T-helper 2 cell (primary cell): Measurements from ENCODE around the gene MRPS35.
A peak's percentile ranks its signal among the peaks of the same experiment; 100 is the strongest.

Source experiments
- DNase-seq, 5 experiments: peaks; one replicate each; pipeline versions ENCODE4 v3.0.0 to v3.0.0-alpha.2; 2012 to 2022

MRPS35 gene

GRCh38 chr12:27772328-27773049 is 61.9 kb downstream of the MRPS35 start:
- DNase-seq: no peak

GRCh38 chr12:27777141-27777540 is 66.5 kb downstream of the MRPS35 start:
- no peak for DNase-seq

- DNase-seq: peak in 1 of 5 experiments; percentile 46
Observed at GRCh38 chr12:27778206-27778605, 67.6 kb downstream of the MRPS35 start.

DNA sequence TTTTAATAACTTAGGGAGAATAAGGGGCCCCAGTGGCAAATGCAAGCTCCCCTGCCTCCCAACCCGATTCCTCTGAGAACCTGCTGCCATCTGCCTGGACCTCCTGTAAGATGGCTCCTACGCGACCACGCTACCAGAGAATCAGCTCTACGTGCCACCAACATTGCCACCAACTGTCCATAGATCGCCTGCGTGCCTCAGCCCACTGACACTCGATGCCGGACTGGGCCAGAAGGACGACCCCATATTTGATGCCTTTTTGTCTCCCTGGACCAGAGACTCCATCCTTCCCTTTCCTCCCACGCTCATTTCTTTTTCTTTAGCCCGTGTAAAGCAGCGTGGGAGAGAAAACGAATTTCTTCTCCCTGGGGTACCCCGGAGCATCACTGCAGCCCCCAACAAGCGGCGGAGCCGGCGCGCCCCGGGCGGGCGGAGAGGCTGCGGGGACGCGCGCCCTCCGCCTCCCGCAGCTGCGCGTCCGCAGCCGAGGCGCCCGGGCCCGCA is 68.8 kb downstream of the MRPS35 start:
- peak in 1 of 5 experiments; percentile 31 for DNase-seq

GRCh38 chr12:27779920-27780611 is 69.4 kb downstream of the MRPS35 start, which contains the start of the genes KLHL42 and MANSC4:
TSS of gene KLHL42 (plus strand) at chr12:27780233. CDS start at chr12:27780331, 98 bp downstream.
TSS of gene MANSC4 (minus strand) at chr12:27780236. CDS start at chr12:27771276, 8,960 bp downstream.
- DNase-seq: peak; percentile 30 to 84 (median 52)

GRCh38 chr12:27780612-27781408 is 70.2 kb downstream of the MRPS35 start:
- peak in 4 of 5 experiments; percentile 8 to 52 (median 12) for DNase-seq

DNA sequence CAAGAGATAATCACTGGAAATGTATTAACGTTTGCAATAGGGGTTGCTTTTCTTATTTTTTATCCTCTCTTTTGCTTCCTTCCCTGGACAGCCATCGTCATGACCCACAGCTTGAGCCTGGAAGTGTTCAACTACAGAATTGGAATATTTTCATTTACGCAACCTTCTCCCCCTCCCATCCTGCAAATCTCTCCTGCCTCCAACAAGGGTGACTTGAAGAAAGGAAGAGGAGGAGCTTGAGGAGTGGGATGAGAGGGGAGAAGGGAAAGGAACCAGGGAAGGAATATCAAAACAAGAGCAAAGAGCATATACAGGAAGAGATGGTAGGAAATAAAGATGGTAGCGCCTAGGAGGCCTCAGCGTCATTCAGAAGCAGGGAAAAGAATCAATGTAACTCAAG is 71.0 kb downstream of the MRPS35 start:
- DNase-seq: no peak

GRCh38 chr12:27782481-27782880 is 71.8 kb downstream of the MRPS35 start:
- DNase-seq: no peak

- DNase-seq: peak in 1 of 5 experiments; percentile 56
Observed at GRCh38 chr12:27785882-27786570, 75.4 kb downstream of the MRPS35 start.

- DNase-seq: no peak
Observed at GRCh38 chr12:27787559-27787958, 76.9 kb downstream of the MRPS35 start.

- DNase-seq: no peak
Observed at GRCh38 chr12:27790179-27790578, 79.5 kb downstream of the MRPS35 start.

DNA sequence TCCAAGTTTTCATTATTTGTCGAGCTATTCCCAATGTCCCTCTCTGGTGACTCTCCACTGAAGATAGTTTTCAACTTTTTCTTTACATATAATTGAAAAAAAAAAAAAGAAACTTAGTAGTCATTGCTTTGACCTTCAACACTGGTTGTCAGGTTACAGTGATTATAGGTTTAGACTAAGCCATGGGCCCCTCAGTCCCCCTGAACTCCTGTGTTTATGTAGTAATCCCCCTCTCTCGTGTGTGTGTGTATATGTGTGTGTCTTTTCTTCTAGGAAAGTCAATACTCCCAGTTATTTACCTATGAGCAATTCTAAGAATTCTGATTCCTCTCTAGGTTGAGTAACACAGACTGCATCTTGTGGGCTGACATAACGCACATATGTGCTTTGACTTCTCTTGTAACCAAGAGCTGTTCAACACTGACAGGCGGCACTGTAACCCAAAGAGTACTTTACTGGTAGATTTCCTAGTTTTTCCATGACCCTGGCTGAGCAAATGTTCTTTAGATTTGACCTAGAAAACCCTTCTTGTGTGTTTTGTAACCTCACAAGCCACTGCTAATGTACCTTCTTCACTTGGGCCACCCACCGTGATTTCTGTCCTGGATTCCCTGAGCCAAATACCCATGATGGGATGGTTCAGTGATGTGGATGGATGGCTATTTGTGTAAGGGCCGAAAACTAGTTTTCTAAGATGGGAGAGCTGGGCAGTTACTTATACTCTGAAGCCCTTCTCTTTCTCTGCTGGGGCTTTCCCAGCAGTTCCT is 84.4 kb downstream of the MRPS35 start:
- DNase-seq: no peak

DNA sequence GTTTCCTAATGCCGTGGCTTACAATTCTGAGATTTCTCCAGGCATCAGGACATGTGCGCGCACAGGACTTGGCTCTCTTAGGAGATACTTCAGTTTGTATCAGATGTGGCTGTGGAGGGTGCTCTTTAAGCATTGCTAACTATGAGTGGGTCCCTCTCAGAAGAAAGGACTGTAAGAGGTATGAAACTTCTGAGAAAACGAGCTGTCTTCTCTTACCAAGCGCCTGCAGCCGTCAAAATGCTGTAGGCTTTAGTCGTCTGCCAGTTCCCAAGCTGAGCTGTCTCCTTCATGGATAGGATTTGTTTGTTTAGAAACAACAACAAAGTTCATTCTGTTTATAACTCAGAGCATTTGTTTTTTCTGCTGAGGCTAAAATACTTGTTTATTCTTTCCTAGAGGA is 85.5 kb downstream of the MRPS35 start:
- DNase-seq: no peak

GRCh38 chr12:27797301-27798025 is 86.8 kb downstream of the MRPS35 start:
- DNase-seq: no peak

- DNase-seq: no peak
Observed at GRCh38 chr12:27800819-27801218, 90.2 kb downstream of the MRPS35 start.

DNA sequence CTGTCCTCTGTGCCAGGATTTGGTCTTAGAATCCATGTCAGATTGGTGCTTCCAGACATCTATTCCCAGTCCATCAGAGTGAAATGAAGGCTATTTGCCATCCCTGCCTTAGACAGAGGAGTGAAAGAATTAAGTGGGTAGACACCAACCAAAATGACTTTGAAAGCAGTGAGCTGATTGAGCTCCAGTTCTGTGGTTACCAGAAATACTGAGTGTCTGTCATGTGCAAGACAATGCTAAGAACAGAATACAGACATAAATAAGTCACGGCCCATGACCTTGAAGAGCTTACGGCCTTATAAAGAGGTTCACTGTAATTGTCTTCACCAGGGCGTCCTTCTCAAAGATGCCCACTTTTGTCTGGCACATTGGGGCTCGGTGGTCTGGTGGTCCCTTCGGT is 91.0 kb downstream of the MRPS35 start:
- DNase-seq: peak in 1 of 5 experiments; percentile 22

DNA sequence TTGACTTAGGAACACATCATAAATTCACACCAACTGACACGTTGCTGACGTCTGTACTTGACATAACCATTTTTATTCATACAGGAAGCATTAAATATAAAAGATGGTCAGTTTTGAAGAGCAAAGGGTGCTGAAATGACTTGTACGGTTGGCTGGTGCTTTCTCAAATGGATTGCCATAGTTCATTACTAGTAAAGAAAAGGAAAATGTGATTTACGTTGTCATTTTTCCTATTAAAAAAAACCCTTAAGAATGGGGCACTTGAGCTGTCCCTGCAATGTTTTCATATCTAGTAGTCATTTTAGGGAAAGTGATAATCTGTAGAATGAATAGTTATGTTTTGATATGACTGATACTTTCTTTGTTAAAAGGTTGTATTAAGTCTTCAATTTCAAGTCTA is 91.9 kb downstream of the MRPS35 start:
- peak in 1 of 5 experiments; percentile 39 for DNase-seq

- DNase-seq: no peak
Observed at GRCh38 chr12:27802936-27803335, 92.3 kb downstream of the MRPS35 start.

DNA sequence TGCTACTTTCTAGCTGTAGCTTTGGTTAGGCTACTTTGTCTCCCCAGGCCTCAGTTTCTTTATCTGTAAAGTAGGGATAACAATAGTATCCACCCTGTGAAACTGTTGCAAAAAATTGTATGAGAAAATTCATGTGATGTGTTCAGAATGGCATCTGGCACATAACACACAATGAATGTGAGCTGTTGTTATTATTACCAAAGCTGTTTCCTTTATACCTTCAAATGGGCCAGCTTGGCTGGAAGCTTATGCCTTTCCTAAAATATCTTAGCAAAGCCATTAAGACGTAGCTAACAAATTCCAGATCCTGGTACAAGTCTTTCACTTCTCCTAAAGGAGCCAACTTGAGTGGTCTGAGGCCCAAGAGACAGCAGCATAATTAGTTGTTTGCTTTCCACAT is 94.6 kb downstream of the MRPS35 start:
- DNase-seq: no peak
